Upper lobe of right lung (tissue), 1 donor: Measurements from ENCODE around the gene RNU5B-1. TPM values are rescaled to one million over a fixed set of nuclear protein-coding genes. Genes with fewer than 3 reads are reported as not detected.
A peak's percentile ranks its signal among the peaks of the same experiment; 100 is the strongest.
"Not testable (repeated sequence)": the region's sequence is repeated elsewhere in the genome, so short reads cannot be mapped to it uniquely, and the experiment has no call there.

Experiments
- ATAC-seq: fragments of 200-7000 bp; cut with Tn5 transposase; one replicate; pipeline ENCODE4 v1.9.1; 2020; ENCODE audit warnings: mild to moderate bottlenecking, moderate library complexity
- DNase-seq: peaks from one replicate; pipeline ENCODE4 v3.0.0-alpha.2; 2020
- H3K27ac ChIP-seq: fragments of 200-600 bp; one replicate; pipeline ENCODE4 v1.8.0; 2022
- H3K27me3 ChIP-seq: fragments of 200-600 bp; one replicate; pipeline ENCODE4 v1.8.0; 2022; ENCODE audit warnings: mild to moderate bottlenecking
- H3K36me3 ChIP-seq: fragments of 200-600 bp; one replicate; pipeline ENCODE4 v1.8.0; 2022
- H3K4me1 ChIP-seq: fragments of 200-600 bp; one replicate; pipeline ENCODE4 v1.8.0; 2022
- H3K4me3 ChIP-seq: fragments of 200-600 bp; one replicate; pipeline ENCODE4 v1.8.0; 2022; ENCODE audit warnings: mild to moderate bottlenecking
- H3K9me3 ChIP-seq: fragments of 200-600 bp; one replicate; pipeline ENCODE4 v1.8.0; 2022
- intact Hi-C: fragments of 100-400 bp; cut with DNase I; formaldehyde crosslinking; loops from one replicate; pipeline ENCODE4 v1.11.0; 2022
- total RNA-seq: library from RNA; stranded (reverse); fragmentation: NEBNext Ultra II Directional; extraction: Animal tissue kit (Norgen Biotek cat#: 25700); gene quantifications from one replicate; pipeline ENCODE4 v1.2.1, GENCODE V29; 2021
- TF ChIP-seq, protein P1 (sequence below): fragments of 200-600 bp; IDR thresholded peaks from one replicate; pipeline ENCODE4 v1.8.0; 2022; ENCODE audit warnings: antibody characterized with exemption
- donor health status: DM: no; HTN: yes; CAD: no; lungs with severe emphysema.

The RNU5B-1 gene
- total RNA-seq, 1 donor from 2014 or later = 21.6 TPM

DNA sequence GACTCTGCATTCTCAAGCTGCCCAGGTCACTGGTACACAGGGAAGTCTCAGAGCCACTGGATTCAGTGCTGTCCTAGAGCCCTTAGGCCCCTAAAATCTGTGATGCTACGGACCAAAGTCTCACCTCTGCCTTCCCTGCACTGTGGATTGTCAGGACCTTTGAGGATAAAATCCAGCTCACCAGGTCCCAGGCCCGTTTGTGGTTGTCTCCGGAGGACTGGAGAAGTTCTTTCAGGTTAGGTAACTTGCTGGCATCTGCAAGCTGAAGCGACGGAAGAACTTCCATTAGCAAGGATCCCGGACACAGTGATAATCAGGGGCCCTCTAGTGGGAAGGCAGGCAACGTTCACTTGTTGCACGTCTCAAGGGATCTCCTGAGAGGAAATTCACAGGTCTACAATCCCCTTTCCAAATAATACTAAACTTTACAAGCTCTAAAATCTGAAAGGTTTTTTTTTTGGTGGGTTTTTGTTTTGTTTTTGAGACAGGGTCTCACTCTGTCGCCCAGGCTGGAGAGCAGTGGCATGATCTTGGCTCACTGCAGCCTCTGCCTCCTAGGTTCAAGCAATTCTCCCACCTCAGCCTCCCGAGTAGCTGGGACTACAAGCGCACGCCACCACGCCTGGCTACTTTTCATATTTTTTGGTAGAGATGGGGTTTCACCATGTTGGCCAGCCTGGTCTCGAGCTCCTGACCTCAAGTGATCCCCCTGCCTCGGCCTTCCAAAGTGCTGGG lies 33.5 kb upstream of the RNU5B-1 start:
- H3K27ac ChIP-seq, intact Hi-C loops, DNase-seq, H3K36me3 ChIP-seq, H3K4me1 ChIP-seq, H3K9me3 ChIP-seq, H3K4me3 ChIP-seq, H3K27me3 ChIP-seq: not testable (repeated sequence)
- peak; percentile 95 for ATAC-seq
- TF ChIP-seq, protein P1, sequence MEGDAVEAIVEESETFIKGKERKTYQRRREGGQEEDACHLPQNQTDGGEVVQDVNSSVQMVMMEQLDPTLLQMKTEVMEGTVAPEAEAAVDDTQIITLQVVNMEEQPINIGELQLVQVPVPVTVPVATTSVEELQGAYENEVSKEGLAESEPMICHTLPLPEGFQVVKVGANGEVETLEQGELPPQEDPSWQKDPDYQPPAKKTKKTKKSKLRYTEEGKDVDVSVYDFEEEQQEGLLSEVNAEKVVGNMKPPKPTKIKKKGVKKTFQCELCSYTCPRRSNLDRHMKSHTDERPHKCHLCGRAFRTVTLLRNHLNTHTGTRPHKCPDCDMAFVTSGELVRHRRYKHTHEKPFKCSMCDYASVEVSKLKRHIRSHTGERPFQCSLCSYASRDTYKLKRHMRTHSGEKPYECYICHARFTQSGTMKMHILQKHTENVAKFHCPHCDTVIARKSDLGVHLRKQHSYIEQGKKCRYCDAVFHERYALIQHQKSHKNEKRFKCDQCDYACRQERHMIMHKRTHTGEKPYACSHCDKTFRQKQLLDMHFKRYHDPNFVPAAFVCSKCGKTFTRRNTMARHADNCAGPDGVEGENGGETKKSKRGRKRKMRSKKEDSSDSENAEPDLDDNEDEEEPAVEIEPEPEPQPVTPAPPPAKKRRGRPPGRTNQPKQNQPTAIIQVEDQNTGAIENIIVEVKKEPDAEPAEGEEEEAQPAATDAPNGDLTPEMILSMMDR = peak; percentile 73

DNA sequence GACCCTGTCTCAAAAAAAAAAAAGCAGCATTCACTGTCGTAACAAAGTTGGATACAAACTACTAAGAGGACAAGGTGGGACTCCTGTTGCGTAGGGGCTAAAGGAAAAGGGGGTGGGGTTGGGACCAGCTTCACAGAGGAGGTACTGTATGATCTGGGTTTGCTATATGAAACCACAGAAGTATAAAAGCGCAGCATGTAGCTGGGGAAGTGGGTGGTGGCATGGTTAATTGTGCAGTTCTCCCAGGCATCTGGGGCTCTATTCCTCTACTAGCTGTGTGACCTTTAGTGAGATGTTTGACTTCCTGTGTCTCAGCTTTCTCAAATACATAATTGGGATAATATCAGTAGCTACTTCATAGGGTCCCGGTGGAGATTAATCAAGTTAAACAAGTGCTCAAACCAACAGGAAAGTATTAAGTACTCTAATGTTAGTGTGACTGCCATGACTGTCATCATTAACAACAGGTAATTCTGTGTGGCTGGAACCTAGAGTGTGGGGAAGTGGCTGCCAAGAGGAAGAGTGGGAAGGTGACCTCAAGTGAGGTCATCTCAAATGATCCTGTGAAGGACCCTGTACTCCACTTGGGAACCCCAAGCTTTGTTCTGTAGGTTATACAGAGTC lies 29.3 kb upstream of the RNU5B-1 start:
- intact Hi-C loops = no loop called here
- no peak for ATAC-seq

GRCh38 chr15:65275728-65276126 lies 28.8 kb upstream of the RNU5B-1 start:
- no peak for DNase-seq
- no peak overlapping the region for H3K27ac ChIP-seq
- intact Hi-C loops = no loop called here
- H3K9me3 ChIP-seq = no peaks in the 10 kb centered on the region
- H3K4me1 ChIP-seq = peaks cover 6% of the 10 kb centered on the region
- TF ChIP-seq, protein P1 = no peak
- no peaks in the 10 kb centered on the region for H3K36me3 ChIP-seq
- no peak for ATAC-seq
- no peak overlapping the region for H3K4me3 ChIP-seq
- H3K27me3 ChIP-seq = no peaks in the 10 kb centered on the region

More for the DNA sequence above, 29.3 kb upstream of the RNU5B-1 start:
- Histone ChIP-seq H3K27me3 (no peaks in the 10 kb centered on the region), H3K9me3 (no peaks in the 10 kb centered on the region), H3K27ac (no peak overlapping the region), H3K36me3 (peaks cover 3% of the 10 kb centered on the region), H3K4me3 (no peak overlapping the region), H3K4me1 (peaks cover 8% of the 10 kb centered on the region)
- DNase-seq = no peak
- TF ChIP-seq, protein P1 = no peak

DNA sequence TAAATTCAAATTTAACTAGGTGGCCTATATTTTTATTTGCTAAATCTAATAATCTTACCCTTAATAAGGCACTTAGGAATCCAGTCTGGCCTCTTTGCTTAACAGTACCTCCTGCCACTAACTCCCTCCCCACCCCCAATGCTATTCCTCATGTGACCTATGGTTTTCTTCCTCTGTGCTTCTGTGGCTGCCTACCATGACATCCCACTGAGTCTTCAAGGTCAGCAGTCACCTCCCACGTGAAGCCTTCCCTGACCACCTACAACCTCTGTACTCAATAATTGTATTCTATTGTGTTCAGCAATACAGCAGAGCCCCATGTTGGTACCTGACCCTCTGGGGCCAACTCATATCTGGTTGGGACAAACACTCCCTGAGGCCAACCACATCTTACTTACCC lies 27.5 kb upstream of the RNU5B-1 start:
- Histone ChIP-seq H3K27ac (no peak overlapping the region), H3K36me3 (no peaks in the 10 kb centered on the region), H3K27me3 (no peaks in the 10 kb centered on the region), H3K9me3 (no peaks in the 10 kb centered on the region), H3K4me3 (no peak overlapping the region), H3K4me1 (peaks cover 5% of the 10 kb centered on the region)
- DNase-seq = no peak
- peak; percentile 62 for ATAC-seq
- intact Hi-C loops = no loop called here
- TF ChIP-seq, protein P1 = no peak

DNA sequence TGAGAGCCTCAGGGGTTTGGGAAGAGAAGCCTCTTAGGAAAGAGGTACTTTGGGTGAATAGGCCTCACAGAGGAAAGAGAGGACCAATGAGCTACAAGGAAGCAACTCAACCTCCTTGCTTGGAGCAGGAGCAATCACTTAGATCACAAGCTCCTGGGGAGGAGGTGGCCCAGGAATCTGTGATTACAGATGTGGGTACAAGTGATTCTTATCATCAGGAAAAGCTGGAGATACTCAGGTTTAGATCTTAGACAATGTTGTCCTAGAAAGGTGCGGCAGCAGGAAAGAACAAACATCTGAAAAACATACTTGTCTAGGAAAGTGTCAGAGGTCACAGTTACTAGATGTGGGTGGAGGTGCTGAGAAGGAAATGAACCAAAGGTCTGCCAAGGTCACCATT lies 26.0 kb upstream of the RNU5B-1 start:
- TF ChIP-seq, protein P1 = no peak
- intact Hi-C loops = no loop called here
- no peak overlapping the region for H3K27ac ChIP-seq

More for the DNA sequence above, 26.0 kb upstream of the RNU5B-1 start:
- no peaks in the 10 kb centered on the region for H3K27me3 ChIP-seq
- no peak for DNase-seq
- H3K4me3 ChIP-seq = no peak overlapping the region
- peaks cover 5% of the 10 kb centered on the region for H3K4me1 ChIP-seq
- ATAC-seq = peak; percentile 24
- H3K36me3 ChIP-seq = no peaks in the 10 kb centered on the region
- H3K9me3 ChIP-seq = no peaks in the 10 kb centered on the region
